Tibial nerve (tissue), 3 donors: ENCODE measurements around the gene ZMAT3.

Experiments used
- POLR2A ChIP-seq, 2 donors: fragments of 450-650 bp; IDR thresholded peaks; one replicate each; pipeline ENCODE4 v1.6.1; 2017; ENCODE audit warnings: antibody characterized with exemption in 2 of 2, mild to moderate bottlenecking in 2 of 2, moderate library complexity in 2 of 2
- TF ChIP-seq, protein P1 (sequence below), 5 experiments: fragments of 200-600 bp in 3 of 5; fragments of 450-650 bp in 2 of 5; sonication (generic) in 3 of 5; IDR thresholded peaks; one replicate each; pipeline ENCODE4 v1.5.1; 2016 to 2019; ENCODE audit warnings: antibody characterized with exemption in 5 of 5, mild to moderate bottlenecking in 3 of 5, moderate library complexity in 2 of 5

DNA sequence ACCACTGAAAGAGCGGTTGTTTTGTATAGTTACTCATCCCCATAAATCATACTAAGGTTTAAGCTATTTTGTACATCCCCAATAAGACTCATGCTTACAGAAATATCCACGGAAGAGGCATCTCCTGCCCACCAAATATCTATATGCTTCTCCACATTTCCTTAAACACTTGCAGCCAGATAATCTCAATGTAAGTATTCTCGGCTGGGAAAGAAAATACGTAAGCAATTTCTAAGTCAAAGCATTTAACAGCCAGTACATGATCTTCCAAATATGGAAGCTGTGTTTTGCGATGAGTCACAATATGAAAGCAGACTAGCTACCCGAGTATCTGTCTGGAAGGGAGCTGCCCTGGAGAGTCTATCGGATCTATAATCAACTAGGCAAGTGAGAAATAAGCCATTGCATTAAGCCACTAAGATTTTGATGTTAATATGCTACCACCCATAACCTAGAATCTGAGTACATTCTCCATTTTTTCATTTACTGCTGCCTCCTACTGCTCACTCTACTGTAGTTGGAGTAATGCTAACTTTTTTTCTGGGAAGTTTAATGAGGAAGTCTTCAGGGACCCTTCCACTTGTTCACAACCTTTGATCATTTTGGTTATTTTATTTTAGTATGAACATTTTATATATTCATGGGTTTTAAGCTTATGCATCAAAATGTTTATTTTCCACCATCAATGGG, 26.9 kb upstream of the ZMAT3 start:
- no peak for TF ChIP-seq POLR2A (IDR thresholded peaks at IDR 0.05)
- TF ChIP-seq, protein P1, sequence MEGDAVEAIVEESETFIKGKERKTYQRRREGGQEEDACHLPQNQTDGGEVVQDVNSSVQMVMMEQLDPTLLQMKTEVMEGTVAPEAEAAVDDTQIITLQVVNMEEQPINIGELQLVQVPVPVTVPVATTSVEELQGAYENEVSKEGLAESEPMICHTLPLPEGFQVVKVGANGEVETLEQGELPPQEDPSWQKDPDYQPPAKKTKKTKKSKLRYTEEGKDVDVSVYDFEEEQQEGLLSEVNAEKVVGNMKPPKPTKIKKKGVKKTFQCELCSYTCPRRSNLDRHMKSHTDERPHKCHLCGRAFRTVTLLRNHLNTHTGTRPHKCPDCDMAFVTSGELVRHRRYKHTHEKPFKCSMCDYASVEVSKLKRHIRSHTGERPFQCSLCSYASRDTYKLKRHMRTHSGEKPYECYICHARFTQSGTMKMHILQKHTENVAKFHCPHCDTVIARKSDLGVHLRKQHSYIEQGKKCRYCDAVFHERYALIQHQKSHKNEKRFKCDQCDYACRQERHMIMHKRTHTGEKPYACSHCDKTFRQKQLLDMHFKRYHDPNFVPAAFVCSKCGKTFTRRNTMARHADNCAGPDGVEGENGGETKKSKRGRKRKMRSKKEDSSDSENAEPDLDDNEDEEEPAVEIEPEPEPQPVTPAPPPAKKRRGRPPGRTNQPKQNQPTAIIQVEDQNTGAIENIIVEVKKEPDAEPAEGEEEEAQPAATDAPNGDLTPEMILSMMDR (IDR thresholded peaks at IDR 0.05) = no peak
